ENCODE measurements around the gene UCMA. TPM values are rescaled to one million over a fixed set of nuclear protein-coding genes. Genes with fewer than 3 reads are reported as not detected.

UCMA gene
- total RNA-seq, 1 donor: not detected

GRCh38 chr10:13190816-13191215 lies 43.4 kb downstream of the UCMA start:
- TF ChIP-seq, protein P1, sequence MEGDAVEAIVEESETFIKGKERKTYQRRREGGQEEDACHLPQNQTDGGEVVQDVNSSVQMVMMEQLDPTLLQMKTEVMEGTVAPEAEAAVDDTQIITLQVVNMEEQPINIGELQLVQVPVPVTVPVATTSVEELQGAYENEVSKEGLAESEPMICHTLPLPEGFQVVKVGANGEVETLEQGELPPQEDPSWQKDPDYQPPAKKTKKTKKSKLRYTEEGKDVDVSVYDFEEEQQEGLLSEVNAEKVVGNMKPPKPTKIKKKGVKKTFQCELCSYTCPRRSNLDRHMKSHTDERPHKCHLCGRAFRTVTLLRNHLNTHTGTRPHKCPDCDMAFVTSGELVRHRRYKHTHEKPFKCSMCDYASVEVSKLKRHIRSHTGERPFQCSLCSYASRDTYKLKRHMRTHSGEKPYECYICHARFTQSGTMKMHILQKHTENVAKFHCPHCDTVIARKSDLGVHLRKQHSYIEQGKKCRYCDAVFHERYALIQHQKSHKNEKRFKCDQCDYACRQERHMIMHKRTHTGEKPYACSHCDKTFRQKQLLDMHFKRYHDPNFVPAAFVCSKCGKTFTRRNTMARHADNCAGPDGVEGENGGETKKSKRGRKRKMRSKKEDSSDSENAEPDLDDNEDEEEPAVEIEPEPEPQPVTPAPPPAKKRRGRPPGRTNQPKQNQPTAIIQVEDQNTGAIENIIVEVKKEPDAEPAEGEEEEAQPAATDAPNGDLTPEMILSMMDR (IDR thresholded peaks at IDR 0.05; ENCODE audit: insufficient read depth, low read length): no peak

DNA sequence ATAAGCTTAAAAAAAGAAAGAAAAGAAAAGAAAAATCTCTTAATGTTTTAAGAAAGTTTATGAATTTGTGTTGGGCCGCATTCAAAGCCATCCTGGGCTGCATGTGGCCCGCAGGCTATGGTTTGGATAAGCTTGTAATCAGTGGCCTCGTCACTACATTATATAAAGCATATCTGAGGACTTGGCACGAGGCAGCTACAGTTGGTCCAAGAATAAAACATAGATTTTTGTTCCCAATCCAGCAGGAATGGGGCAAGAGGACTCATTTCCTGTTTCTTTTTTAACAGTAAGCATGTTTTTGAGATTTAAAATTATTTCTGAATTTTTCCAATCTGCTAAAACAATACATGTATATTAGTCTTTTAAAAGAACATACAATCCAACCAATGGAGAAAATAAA lies 44.2 kb downstream of the UCMA start:
- DNase-seq (ENCODE audit: low read depth): peak; percentile 88
- TF ChIP-seq, protein P1 (IDR thresholded peaks at IDR 0.05; ENCODE audit: insufficient read depth, low read length): no peak
- H3K4me3 ChIP-seq (ENCODE audit: low read depth, low read length): no peak overlapping the region

More at GRCh38 chr10:13190816-13191215, 43.4 kb downstream of the UCMA start:
- no peak overlapping the region for H3K4me3 ChIP-seq (ENCODE audit: low read depth, low read length)
- DNase-seq (ENCODE audit: low read depth): no peak

GRCh38 chr10:13188593-13188992 lies 45.6 kb downstream of the UCMA start:
- H3K4me3 ChIP-seq (ENCODE audit: low read depth, low read length): no peak overlapping the region
- no peak for DNase-seq (ENCODE audit: low read depth)
- TF ChIP-seq, protein P1 (IDR thresholded peaks at IDR 0.05; ENCODE audit: insufficient read depth, low read length): no peak

- TF ChIP-seq, protein P1 (IDR thresholded peaks at IDR 0.05; ENCODE audit: insufficient read depth, low read length): no peak
- no peak for DNase-seq (ENCODE audit: low read depth)
Measured at GRCh38 chr10:13187135-13187534, 47.0 kb downstream of the UCMA start.

DNA sequence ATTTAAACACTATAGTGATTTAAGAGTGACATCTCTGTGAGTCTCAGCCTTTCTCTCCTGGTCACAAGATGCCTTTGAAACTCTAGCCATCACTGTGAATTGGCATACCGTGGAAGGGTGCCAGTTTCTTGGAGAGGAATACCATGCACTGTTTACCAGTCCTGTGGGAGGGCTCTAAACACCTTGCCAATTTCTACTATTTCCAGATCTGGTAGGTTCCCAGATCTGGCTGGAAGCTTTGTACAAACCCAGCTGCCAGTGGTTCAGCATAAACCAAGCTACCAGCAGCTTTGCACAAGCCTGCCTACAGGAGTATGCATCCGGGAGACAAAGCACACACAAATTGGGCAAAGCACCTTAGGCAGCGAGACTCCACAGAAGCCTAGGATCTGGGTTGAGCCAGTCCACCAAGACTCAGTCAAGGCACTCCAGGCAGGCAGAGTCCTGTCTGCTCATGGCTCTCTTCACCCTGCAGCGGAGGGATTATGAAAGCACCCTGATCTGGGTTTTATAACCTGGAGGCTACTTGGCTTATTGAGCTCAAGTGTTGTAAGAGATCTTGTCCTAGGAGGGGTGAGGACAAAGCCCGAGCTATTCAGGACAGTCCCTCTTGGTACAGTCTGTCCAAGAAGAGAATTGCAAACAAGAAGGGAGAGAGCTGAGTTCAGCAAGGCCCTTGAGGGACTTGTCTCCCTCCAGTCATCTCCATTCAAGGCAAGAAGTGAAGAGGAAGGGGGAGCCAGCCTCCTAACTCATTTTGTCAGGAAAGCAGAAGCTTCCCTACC lies 49.3 kb downstream of the UCMA start:
- peak; percentile 6 for DNase-seq (ENCODE audit: low read depth)
- H3K4me3 ChIP-seq (ENCODE audit: low read depth, low read length): no peak overlapping the region
- TF ChIP-seq, protein P1 (IDR thresholded peaks at IDR 0.05; ENCODE audit: insufficient read depth, low read length): no peak

More at GRCh38 chr10:13187135-13187534, 47.0 kb downstream of the UCMA start:
- H3K4me3 ChIP-seq (ENCODE audit: low read depth, low read length): no peak overlapping the region

- TF ChIP-seq, protein P1 (IDR thresholded peaks at IDR 0.05; ENCODE audit: insufficient read depth, low read length): no peak
- no peak overlapping the region for H3K4me3 ChIP-seq (ENCODE audit: low read depth, low read length)
- DNase-seq (ENCODE audit: low read depth): no peak
Measured at GRCh38 chr10:13184276-13184675, 49.9 kb downstream of the UCMA start.

Measured in fibroblast of the aortic adventitia (primary cell).